ENCODE results near the gene YPEL2. TPM values are rescaled to one million over a fixed set of nuclear protein-coding genes. Genes with fewer than 3 reads are reported as not detected.

The YPEL2 gene
- total RNA-seq, 1 experiment from 2014 or later: 0.98 TPM

GRCh38 chr17:59373882-59374495 is 42.5 kb downstream of the YPEL2 start:
- Mint-ChIP-seq H3K27ac (no peak overlapping the region), H3K36me3 (ENCODE audit: insufficient read depth in 1 of 3, low read depth in 3 of 3) (no peaks in the 10 kb centered on the region), H3K9me3 (no peaks in the 10 kb centered on the region), H3K4me3 (no peak overlapping the region), H3K27me3 (ENCODE audit: low read depth) (peaks cover 1% of the 10 kb centered on the region; the same call in 1 of the 2 replicates), H3K4me1 (peaks cover 37 to 44% of the 10 kb centered on the region in 2 experiments)
- Histone ChIP-seq H3K56ac (ENCODE audit: insufficient read length, low read depth, low read length) (no peak overlapping the region), H2BK15ac (ENCODE audit: low read depth, low read length) (no peak overlapping the region), H3K9ac (ENCODE audit: extremely low read depth, insufficient read length, low read length) (no peak overlapping the region), H3K23me2 (ENCODE audit: insufficient read length, low read depth, low read length, poor library complexity, severe bottlenecking) (no peaks in the 10 kb centered on the region), H3K18ac (ENCODE audit: insufficient read length, low read depth, low read length) (no peak overlapping the region), H3K79me2 (ENCODE audit: insufficient read depth, low read length) (no peaks in the 10 kb centered on the region), H2BK5ac (ENCODE audit: insufficient read length, low read length) (no peak overlapping the region), H3K14ac (ENCODE audit: insufficient read depth, low read length) (no peak overlapping the region), H2AFZ (ENCODE audit: low read length) (no peak overlapping the region), H2BK120ac (ENCODE audit: low read depth, low read length, poor library complexity, severe bottlenecking) (no peak overlapping the region), H3K4ac (ENCODE audit: low read depth, low read length) (no peak overlapping the region), H2AK5ac (ENCODE audit: insufficient read length, low read length) (no peak overlapping the region), H3K79me1 (ENCODE audit: insufficient read depth, low read depth, low read length, poor library complexity, severe bottlenecking) (no peaks in the 10 kb centered on the region), H3T11ph (ENCODE audit: low read length) (no peak overlapping the region), H2BK20ac (ENCODE audit: low read depth, low read length, poor library complexity, severe bottlenecking) (no peak overlapping the region), H3K27me3 (ENCODE audit: insufficient read depth, low read length) (no peaks in the 10 kb centered on the region), H3K27ac (ENCODE audit: insufficient read length, low read depth, low read length) (no peak overlapping the region), H4K20me1 (ENCODE audit: control insufficient read depth, insufficient read depth, insufficient read length) (no peaks in the 10 kb centered on the region), H4K5ac (ENCODE audit: insufficient read length, low read depth, low read length) (no peak overlapping the region), H4K91ac (ENCODE audit: insufficient read length, low read depth, low read length) (no peak overlapping the region), H2BK12ac (ENCODE audit: insufficient read length, low read depth, low read length) (no peak overlapping the region), H3K4me2 (ENCODE audit: insufficient read depth, insufficient read length, low read length) (no peak overlapping the region), H3K9me3 (ENCODE audit: control insufficient read depth, low read depth, low read length) (no peaks in the 10 kb centered on the region), H3K23ac (ENCODE audit: insufficient read length, low read depth, low read length) (no peak overlapping the region), H3K4me1 (ENCODE audit: insufficient read depth, low read length) (peaks cover 2% of the 10 kb centered on the region; the same call in 1 of the 2 replicates), H4K8ac (replicated peaks; ENCODE audit: insufficient read length, low read depth, low read length) (no peak overlapping the region)
- DNase-seq: no peak
- TF ChIP-seq CTCF (conservative IDR thresholded peaks at IDR 0.05): no peak
- no CpG with 5 or more reads among the region's 5 CpGs for WGBS (ENCODE audit: extremely low coverage, insufficient read length, low lambda C conversion rate)
